Right cardiac atrium (tissue), 5 donors: Measurements from ENCODE around the gene ARID3A. TPM values are rescaled to one million over a fixed set of nuclear protein-coding genes. Genes with fewer than 3 reads are reported as not detected.

ENCODE experiments used
- ATAC-seq, 2 donors: fragments of 200-7000 bp; cut with Tn5 transposase; one replicate each; pipeline versions ENCODE4 v1.8.0 to v1.9.1; 2020; ENCODE audit warnings: moderate library complexity in 2 of 2, mild to moderate bottlenecking in 1 of 2
- DNase-seq, 3 donors: peaks; one replicate each; pipeline ENCODE4 v3.0.0-alpha.2; 2020
- H3K27ac ChIP-seq: one replicate; pipeline ENCODE4 v1.5.1; 2013; ENCODE audit warnings: mild to moderate bottlenecking, low read length, control low read depth, moderate library complexity
- H3K27me3 ChIP-seq: one replicate; pipeline ENCODE4 v1.6.1; 2013; ENCODE audit not compliant: control insufficient read depth, insufficient read depth
- H3K4me1 ChIP-seq: one replicate; pipeline ENCODE4 v1.6.1; 2013; ENCODE audit warnings: low read length; ENCODE audit not compliant: control insufficient read depth, insufficient read depth
- H3K4me3 ChIP-seq: one replicate; pipeline ENCODE4 v1.5.1; 2013; ENCODE audit warnings: low read length, control low read depth
- H3K9me3 ChIP-seq: one replicate; pipeline ENCODE4 v1.6.1; 2013; ENCODE audit warnings: low read length; ENCODE audit not compliant: control insufficient read depth
- WGBS: extraction: QIAGEN DNeasy Blood & Tissue Kit; methylation state at CpG from one replicate; pipeline ENCODE4 v1.1.7; 2013; 5-methylcytosine and 5-hydroxymethylcytosine counted together
- intact Hi-C, 4 donors: fragments of 100-400 bp; cut with DNase I; formaldehyde crosslinking; loops; one replicate each; pipeline versions ENCODE4 v1.11.0 to v1.14.0; 2022 to 2023
- polyA plus RNA-seq: library from polyadenylated mRNA; stranded (reverse); fragments of 200-250 nt; gene quantifications from one replicate; pipeline ENCODE4 v1.2.3, GENCODE V29; 2013
- total RNA-seq, 4 donors: library from RNA; stranded (reverse); fragmentation: NEBNext Ultra II Directional; extraction: Animal tissue kit (Norgen Biotek cat#: 25700); gene quantifications; one replicate each; pipeline ENCODE4 v1.2.1, GENCODE V29; 2021
- donor health status: healthy with polysubstance abuse.
- donor health status: DM: no; HTN: yes; CAD: no.
- donor health status: DM: no; HTN: no; CAD: no.
- donor health status: DM: no; HTN: yes; CAD: no; lungs with severe emphysema.
- donor health status: DM: yes; HTN: yes; CAD: no.

Gene ARID3A
- total and polyA plus RNA-seq, 5 donors, result 3.3 to 6.2 (median 5.1) TPM

DNA sequence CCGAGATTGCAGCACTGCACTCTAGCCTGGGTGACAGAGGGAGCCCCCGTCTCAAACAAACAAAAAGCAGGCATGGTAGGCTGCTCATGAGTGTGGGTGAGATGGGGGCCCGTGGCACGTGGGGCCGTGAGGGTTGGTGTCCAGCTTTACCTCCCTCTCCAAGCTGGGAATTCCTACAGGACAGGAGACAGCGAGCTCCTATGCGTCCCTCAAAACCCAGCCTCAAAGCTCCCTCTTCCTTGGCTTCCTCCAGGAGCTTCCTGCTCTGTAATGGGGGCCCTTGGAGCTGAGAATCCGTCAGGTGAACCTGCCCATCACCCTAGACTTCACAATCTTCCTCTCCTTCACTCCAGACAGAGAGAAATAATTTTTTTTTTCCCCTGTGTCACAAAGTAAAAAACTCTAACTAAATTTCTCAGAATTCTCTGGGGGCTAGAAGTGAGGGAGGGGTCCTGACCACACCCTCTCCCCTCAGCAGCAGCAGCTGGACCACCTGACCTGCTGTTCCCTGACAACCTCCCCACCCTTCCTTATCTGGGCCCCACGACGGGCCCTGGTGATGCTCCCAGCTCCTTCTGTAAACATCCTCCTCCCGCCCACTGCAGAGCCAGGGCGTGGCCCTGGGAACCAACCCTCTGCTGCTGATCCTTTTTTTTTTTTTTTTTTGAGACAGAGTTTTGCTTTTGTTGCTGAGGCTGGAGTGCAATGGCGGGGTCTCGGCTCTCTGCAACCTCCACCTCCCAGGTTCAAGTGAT, 36.2 kb downstream of the ARID3A start:
- H3K4me3 ChIP-seq, result no peak overlapping the region
- DNase-seq (peak in 2 of 3 donors; percentile 55 to 72), ATAC-seq (peak; percentile 20 to 64)
- WGBS, result 79% methylated on average over 14 of the region's 14 CpGs
- H3K27ac ChIP-seq, result no peak overlapping the region
- H3K9me3 ChIP-seq, result no peaks in the 10 kb centered on the region
- intact Hi-C loops, result no loop called here
- H3K4me1 ChIP-seq, result no peaks in the 10 kb centered on the region
- H3K27me3 ChIP-seq, result no peaks in the 10 kb centered on the region

DNA sequence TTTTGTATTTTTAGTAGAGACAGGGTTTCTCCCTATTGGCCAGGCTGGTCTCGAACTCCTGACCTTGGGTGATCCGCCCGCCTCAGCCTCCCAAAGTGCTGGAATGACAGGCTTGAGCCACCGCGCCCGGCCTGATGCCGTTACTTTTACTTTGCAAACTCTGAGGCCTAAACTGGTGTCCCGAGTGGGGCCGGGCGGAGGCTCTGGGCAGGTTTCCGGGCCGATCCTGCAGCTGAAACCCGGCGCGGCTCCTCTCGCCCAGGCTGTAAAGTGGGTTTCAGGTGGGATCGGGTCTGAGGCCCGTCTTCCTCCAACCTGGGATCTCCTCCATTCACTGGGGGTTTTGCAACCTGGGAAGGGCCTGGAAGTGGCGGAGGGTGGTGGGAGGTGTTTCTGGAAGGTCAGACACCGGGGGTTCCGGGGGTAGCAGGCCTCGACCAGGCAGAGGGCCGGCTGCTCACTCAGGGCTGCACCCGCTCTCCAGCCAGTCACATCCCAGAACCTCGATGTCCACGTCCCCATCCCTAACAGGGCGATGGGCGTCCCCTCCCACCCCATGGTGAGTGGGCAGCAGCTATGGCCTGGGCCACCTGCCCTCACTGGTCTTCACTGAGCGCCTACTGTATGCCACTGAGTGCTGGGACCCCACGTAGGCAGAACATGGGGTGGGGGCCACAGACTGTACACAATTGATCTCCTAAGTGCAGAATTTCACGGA, 37.0 kb downstream of the ARID3A start:
- no peaks in the 10 kb centered on the region for H3K27me3 ChIP-seq
- no peak overlapping the region for H3K27ac ChIP-seq
- DNase-seq, result no peak
- 89% methylated on average over 31 of the region's 31 CpGs for WGBS
- no peak overlapping the region for H3K4me3 ChIP-seq
- ATAC-seq, result no peak
- intact Hi-C loops, result no loop called here
- no peaks in the 10 kb centered on the region for H3K4me1 ChIP-seq
- no peaks in the 10 kb centered on the region for H3K9me3 ChIP-seq

DNA sequence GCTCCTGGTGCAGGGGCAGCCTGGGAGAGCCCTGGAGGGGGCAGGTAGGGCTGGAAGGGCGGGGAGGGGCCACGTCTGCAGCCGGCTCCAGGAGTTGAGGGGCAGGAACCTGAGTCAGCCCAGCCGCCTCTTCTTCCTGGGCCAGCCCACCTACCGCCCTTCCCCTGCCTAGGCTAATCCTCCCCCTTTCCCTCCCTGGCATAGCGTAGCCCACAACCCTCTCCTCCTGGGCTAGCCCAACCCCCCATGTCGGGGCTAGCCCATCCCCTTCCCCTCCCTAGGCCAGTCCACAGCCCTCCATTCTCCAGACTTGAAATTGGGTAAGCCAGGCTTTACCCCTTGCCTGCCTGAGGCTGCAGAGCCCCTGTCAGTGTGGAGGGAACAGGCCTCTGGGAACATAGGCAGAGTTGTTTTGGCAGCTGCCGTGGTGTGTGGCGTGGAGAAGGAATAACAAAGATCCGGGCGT, 37.7 kb downstream of the ARID3A start:
- WGBS, result 88% methylated on average over 11 of the region's 11 CpGs
- DNase-seq (no peak), ATAC-seq (no peak)
- no peak overlapping the region for H3K4me3 ChIP-seq
- intact Hi-C loops, result no loop called here
- no peaks in the 10 kb centered on the region for H3K9me3 ChIP-seq
- H3K27me3 ChIP-seq, result no peaks in the 10 kb centered on the region
- no peak overlapping the region for H3K27ac ChIP-seq
- H3K4me1 ChIP-seq, result no peaks in the 10 kb centered on the region

DNA sequence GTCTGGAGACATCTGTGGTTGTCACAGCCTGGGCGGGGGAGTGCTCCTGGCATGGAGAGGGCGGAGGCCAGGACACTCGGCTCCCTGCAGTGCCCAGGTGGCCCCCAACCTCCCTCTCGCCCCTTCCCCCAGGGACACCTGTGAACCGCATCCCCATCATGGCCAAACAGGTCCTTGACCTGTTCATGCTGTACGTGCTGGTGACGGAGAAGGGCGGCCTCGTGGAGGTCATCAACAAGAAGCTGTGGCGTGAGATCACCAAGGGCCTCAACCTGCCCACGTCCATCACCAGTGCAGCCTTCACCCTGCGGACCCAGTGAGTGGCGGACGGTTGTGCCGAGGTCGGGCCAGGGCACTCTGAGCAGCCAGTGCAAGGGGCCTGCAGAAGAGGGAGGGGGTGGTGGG, 38.3 kb downstream of the ARID3A start:
- DNase-seq (no peak), ATAC-seq (peak in 1 of 2 donors; percentile 8)
- no peaks in the 10 kb centered on the region for H3K9me3 ChIP-seq
- 97% methylated on average over 16 of the region's 16 CpGs for WGBS
- H3K27ac ChIP-seq, result no peak overlapping the region
- no peaks in the 10 kb centered on the region for H3K4me1 ChIP-seq
- no peaks in the 10 kb centered on the region for H3K27me3 ChIP-seq
- intact Hi-C loops, result no loop called here
- no peak overlapping the region for H3K4me3 ChIP-seq

DNA sequence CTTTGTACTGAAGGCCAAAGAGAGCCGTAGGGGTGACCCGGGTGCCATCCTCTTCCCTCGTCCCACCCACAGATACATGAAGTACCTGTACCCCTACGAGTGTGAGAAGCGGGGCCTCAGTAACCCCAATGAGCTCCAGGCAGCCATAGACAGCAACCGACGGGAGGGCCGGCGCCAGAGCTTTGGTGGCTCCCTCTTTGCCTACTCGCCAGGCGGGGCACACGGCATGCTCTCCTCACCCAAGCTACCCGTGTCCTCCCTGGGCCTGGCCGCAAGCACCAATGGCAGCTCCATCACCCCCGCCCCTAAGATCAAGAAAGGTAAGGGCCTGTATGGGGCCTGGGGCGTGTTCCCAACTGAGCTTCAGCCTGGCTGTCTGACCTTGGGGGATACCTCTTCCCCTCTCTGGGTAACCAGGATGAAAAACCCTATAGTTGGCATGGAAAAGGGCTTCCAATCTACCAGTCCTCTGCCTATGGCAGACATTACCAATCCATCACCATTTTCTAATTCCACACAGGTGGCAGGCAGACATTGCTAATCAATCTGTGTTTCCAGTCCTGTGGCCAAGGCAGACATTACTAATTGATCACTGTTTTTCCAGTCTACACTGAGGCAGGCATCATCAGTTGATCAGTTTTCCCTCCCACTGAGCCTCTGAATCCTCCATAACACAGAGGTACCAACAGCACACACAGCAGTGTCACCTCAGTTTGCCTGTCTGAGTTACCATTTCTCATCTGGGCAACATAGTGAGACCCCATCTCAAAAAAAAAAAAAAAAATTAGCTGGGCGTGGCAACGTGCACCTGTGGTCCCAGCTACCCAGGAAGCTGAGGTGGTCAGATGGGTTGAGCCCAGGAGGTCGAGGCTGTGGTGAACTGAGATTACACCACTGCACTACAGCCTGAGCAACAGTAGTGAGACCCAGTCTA, 39.2 kb downstream of the ARID3A start:
- H3K9me3 ChIP-seq, result no peaks in the 10 kb centered on the region
- 98% methylated on average over 19 of the region's 19 CpGs for WGBS
- ATAC-seq, result no peak
- no peaks in the 10 kb centered on the region for H3K4me1 ChIP-seq
- no peaks in the 10 kb centered on the region for H3K27me3 ChIP-seq
- no peak overlapping the region for H3K27ac ChIP-seq
- peak in 1 of 3 donors; percentile 48 for DNase-seq
- no peak overlapping the region for H3K4me3 ChIP-seq
- intact Hi-C loops, result no loop called here

DNA sequence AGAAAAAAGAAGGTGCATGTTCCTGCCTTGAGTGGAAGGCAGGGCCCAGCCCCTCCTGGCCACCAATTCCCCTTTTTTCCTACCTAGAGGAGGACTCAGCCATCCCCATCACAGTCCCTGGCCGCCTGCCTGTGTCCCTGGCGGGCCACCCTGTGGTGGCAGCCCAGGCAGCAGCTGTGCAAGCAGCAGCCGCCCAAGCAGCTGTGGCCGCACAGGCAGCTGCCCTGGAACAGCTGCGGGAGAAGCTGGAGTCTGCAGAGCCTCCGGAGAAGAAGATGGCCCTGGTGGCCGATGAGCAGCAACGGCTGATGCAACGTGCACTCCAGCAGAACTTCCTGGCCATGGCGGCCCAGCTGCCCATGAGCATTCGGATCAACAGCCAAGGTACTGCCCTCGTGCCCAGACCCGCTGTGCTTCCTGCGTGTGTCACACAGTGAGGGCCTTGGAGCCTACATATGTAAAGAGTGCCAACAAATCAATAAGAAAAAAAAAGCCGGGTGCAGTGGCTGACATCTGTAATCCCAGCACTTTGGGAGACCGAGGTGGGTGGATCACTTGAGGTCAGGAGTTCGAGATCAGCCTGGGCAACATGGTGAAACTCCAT, 40.8 kb downstream of the ARID3A start:
- Histone ChIP-seq H3K27ac (no peak overlapping the region), H3K9me3 (peaks cover 3% of the 10 kb centered on the region), H3K4me1 (no peaks in the 10 kb centered on the region), H3K27me3 (no peaks in the 10 kb centered on the region), H3K4me3 (no peak overlapping the region)
- DNase-seq (no peak), ATAC-seq (no peak)
- intact Hi-C loops, result no loop called here
- 95% methylated on average over 17 of the region's 17 CpGs for WGBS

DNA sequence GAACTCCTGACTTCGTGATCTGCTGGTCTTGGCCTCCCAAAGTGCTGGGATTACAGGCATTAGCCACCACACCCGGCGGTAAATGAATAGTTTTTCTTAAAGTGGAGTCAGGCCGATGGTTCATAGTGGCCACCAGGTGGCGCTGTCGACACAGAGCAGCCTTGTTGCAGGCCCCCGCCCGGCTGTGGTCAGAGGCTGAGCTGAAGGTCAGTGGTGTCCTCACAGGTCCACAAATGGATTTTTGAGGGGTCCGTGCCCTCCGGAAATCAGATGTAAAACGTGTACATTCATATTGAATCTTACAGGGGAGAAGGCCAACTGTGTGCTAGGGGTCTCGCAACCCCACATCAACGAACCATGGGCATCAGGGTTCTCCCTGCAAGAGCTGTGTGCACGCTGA, 44.9 kb downstream of the ARID3A start:
- Histone ChIP-seq H3K4me3 (no peak overlapping the region), H3K27ac (no peak overlapping the region), H3K9me3 (peaks cover 3% of the 10 kb centered on the region), H3K27me3 (no peaks in the 10 kb centered on the region), H3K4me1 (no peaks in the 10 kb centered on the region)
- ATAC-seq, result no peak
- intact Hi-C loops, result no loop called here
- DNase-seq, result no peak
- 93% methylated on average over 14 of the region's 14 CpGs for WGBS

DNA sequence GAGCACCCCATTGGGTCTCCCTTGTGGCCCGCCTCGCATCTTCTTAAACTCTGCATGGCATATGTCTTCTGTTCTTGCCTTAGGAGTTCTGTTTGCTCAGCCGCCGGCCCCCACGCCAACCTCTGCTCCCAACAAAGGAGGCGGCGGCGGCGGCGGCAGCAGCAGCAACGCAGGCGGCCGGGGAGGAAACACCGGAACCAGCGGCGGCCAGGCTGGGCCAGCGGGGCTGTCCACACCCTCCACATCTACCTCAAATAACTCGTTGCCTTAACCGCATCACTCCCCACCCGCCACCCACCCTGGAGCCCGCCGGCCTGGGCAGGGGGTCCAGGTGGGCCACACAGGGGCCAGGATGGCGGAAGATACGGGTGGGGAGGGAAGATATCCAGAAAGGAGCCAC, 46.0 kb downstream of the ARID3A start:
- peak in 1 of 3 donors; percentile 41 for DNase-seq
- no peak for ATAC-seq
- intact Hi-C loops, result no loop called here
- Histone ChIP-seq H3K9me3 (peaks cover 3% of the 10 kb centered on the region), H3K4me1 (no peaks in the 10 kb centered on the region), H3K27me3 (no peaks in the 10 kb centered on the region), H3K4me3 (no peak overlapping the region), H3K27ac (no peak overlapping the region)
- WGBS, result 95% methylated on average over 24 of the region's 24 CpGs

DNA sequence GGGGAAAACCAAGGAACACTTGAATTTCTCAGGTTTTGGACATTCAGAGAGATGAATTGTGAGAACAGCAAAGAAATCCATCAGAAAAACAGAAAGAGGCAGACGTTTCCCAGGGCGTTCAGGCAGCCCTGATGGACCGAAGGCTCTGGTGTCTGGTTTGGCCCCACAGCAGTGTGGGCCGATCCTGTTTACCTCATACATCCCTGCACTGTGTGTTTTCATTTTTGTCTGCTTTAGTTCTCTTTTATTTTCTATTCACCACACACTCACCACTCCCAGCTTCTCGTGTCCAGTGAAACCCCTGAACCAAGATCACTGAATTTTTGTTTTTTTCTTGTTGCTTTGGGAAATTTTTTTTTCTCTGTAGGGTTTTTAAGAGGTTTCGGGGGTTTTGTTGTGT, 46.4 kb downstream of the ARID3A start:
- Histone ChIP-seq H3K4me3 (no peak overlapping the region), H3K4me1 (no peaks in the 10 kb centered on the region), H3K27me3 (no peaks in the 10 kb centered on the region), H3K27ac (no peak overlapping the region), H3K9me3 (peaks cover 3% of the 10 kb centered on the region)
- ATAC-seq (no peak), DNase-seq (no peak)
- 94% methylated on average over 6 of the region's 6 CpGs for WGBS
- intact Hi-C loops, result no loop called here

DNA sequence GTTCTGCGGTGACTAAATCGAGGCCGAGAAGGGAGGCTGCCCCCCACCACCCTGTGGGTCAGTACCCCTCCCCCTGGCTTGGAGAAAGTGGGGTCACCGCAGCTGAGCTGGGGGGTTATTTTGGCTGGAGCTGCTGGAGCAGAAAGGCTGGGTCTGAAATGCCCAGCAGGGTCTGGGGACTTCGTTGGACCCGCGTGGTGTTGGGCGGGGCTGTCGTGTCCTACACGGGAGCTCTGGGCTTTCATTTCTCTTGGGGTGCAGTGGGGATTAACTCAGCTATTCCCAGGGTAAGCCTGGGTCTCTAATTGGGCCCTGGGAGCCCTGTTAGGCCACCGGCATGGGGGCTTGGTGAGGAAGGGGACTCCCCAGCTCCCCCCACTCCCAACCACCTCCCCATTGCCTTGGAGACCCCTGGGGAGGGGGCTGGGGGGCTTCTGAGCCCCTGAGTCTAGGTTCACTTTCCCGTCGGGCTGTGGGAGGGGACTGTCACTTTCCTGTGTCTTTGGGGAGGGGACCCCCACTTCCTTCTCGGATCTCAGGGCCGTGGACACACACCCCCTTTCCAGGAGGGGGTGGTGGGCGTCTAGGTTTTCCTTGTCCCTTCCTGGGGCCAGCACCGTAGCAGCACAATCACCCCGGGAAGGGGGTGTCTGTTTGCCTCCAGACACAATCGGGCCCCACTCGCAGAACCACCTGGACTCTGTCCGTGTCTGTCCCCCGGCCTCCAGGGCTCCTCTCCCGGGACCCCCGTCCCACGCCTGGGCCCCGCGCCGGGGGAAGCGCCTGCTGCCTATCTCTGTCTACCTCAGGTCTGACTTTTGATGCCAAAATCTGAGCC, 48.1 kb downstream of the ARID3A start:
- intact Hi-C loops, result no loop called here
- peaks cover 3% of the 10 kb centered on the region for H3K9me3 ChIP-seq
- ATAC-seq (no peak), DNase-seq (peak in 1 of 3 donors; percentile 45)
- 77% methylated on average over 29 of the region's 29 CpGs for WGBS
- H3K4me1 ChIP-seq, result no peaks in the 10 kb centered on the region
- no peak overlapping the region for H3K27ac ChIP-seq
- no peak overlapping the region for H3K4me3 ChIP-seq
- H3K27me3 ChIP-seq, result no peaks in the 10 kb centered on the region
